GM12872 (cell line): ENCODE data around the gene OGN.

ENCODE experiments used
- CTCF ChIP-seq: IDR thresholded peaks from 3 replicates; pipeline ENCODE4 v1.5.1; 2011; ENCODE audit warnings: low read depth, mild to moderate bottlenecking, low read length, moderate library complexity; ENCODE audit not compliant: insufficient read depth

OGN gene

GRCh38 chr9:92402360-92402759 lies 2.0 kb downstream of the OGN start:
- TF ChIP-seq CTCF: no peak

- no peak for TF ChIP-seq CTCF
These were observed 6.5 kb downstream of the OGN start for GRCh38 chr9:92397853-92398252.

GRCh38 chr9:92395617-92396016 lies 8.8 kb downstream of the OGN start:
- TF ChIP-seq CTCF: no peak

GRCh38 chr9:92393686-92394085 lies 10.7 kb downstream of the OGN start:
- no peak for TF ChIP-seq CTCF

- TF ChIP-seq CTCF: no peak
These were observed 11.7 kb downstream of the OGN start for GRCh38 chr9:92392690-92393089.

GRCh38 chr9:92385953-92386352 lies 18.4 kb downstream of the OGN start:
- no peak for TF ChIP-seq CTCF

- no peak for TF ChIP-seq CTCF
These were observed 18.9 kb downstream of the OGN start for GRCh38 chr9:92385477-92385876.

- TF ChIP-seq CTCF: no peak
These were observed 19.4 kb downstream of the OGN start for GRCh38 chr9:92385001-92385400.
